IPS DF 4.7 (cell line): ENCODE results near the gene TRIM45.
"Not testable (repeated sequence)": the region's sequence is repeated elsewhere in the genome, so short reads cannot be mapped to it uniquely, and the experiment has no call there.

Source experiments
- DNase-seq: peaks from one replicate; pipeline ENCODE4 v3.0.0-alpha.2; 2013; ENCODE audit warnings: low spot score; ENCODE audit errors: extremely low read depth

TRIM45 gene

DNA sequence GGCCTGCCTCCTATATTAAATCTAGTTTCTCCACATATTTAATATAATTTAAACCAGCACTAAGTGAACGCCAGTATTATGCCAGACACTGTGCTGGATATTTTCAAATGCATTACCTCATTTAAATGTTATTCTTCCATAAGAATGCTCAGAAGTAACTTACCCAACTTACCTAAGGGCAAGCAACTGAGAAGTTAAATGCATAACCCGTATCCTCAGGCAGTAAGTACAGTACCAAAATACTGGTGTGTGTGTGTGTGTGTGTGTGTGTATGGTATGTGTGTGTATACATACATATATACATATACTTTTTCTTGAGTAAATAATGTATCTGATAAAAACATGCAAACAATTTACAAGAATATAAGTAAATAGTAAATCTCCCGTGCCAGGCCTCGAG, 9.0 kb upstream of the TRIM45 start:
- DNase-seq: no peak

DNA sequence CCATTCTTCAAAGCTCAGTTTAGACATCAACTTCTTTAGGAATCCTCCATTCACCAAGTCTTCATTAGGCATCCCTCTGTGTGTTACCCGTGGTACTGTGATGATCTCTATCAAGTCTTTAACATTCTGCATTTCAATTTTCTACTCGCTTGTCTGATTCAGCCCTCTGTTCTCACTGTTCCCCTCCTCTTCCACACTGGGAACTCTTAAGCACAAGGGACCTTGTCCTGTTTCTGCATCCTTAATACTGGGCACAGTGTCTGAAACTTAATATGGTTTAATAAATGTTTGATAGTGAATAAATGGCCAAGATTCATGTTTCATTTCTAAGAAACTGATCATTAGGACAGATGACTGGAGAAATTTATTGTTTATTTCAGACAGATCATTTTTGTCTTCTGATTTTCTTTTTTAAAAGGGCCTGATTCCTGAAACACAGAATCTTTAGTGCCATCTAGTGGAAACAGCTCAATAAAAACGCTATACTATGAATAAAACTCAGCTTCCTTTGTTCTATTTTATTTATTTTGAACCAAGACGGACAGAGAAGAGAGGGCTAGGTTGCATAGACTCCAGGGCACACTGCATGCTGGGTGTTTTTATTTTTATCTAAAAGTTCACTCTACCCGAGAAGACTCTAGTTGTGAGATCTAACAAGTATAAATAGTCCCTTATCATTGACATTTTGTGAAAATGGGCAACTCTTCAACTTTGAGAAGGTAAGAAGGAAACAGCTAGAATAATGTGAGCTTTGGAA, 7.0 kb upstream of the TRIM45 start:
- no peak for DNase-seq

DNA sequence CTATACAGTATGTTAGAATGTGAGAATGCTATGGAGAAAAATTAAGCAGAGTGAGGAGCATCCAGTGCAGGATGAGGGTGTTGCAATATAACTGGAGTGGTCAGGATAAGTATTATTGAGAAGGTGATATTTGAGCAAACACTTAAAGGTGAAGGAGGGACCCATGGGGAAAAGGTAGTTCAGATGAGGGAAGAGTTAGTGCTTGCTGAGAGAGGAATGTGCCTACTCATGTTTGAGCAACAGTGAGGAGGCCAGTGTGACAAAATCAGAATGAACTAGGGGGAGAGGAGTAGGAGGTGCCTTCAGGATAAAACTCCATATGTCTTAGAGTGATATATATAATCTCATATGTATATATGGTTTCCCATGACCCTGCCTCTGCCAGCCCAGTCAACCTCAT, 6.2 kb upstream of the TRIM45 start:
- DNase-seq: no peak

GRCh38 chr1:117124661-117125060, 3.1 kb upstream of the TRIM45 start:
- DNase-seq: no peak

DNA sequence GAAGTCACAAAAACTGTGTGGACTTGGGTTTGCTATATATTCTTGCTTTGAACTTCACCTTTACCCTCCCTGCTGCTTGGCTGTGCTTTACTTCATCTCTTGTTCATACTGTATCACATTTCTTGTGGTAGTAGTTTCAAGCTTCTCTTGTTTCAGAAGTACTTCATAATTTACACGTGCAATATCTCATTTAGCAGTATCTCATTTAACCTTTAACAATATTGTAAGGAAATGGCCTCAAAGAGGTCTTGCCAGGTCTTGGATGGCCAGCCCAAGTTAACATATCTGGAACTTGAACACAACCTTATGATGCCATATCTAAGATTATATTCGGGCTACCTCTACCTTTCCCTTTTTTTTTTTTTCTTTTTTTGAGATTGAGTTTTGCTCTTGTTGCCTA, 1.7 kb upstream of the TRIM45 start:
- DNase-seq: no peak

DNA sequence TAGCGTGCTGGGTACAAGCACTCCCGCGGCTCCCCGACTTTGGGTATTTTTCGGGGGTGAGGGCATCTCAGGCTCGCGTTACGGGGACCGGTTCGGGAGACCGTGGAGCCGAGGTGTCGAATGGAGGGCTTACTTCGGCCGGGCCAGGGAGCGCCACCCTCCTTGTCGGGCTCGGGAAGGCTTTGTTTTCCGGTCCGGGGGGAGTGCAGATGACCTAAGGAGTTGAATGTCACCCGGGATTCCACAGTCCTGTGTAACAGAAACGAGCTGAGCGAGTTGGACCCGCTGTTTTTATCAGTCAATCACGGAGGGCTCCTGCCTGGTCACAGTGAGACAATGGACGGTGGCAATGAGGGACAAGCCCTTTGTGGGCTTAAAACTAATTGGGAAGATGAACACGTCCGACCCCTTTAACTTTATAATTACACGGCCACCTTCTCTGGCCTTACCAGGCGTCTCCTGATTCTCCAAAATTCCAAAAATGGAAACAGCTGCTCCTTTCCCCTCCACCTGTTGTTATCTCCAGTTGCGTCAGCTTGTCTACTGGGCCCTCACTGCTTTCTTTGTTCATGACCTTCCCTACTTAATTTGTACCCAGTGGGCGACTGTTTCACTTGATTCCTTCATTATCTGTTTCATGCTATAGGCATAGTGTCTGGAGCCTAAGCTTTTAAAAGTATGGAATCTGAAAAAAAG, 929 bp upstream of the TRIM45 start:
- no peak for DNase-seq

- no peak for DNase-seq
These were observed 568 bp downstream of the TRIM45 start for GRCh38 chr1:117120774-117121588.

DNA sequence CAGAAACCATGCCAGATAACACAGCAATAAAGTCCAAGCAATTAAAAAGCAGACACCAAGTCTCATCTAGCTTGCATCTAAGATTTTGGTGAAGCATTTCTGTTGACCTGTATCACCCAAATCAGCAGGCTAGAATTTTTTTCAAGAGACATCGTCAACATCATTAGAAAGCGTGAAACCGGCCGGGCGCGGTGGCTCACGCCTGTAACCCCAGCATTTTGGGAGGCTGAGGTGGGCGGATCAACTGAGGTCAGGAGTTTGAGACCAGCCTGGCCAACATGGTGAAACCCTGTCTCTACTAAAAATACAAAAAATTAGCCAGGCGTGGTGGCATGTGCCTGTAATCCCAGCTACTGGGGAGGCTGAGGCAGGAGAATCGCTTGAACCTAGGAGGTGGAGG, 2.4 kb downstream of the TRIM45 start:
- not testable (repeated sequence) for DNase-seq

- no peak for DNase-seq
These were observed 3.4 kb downstream of the TRIM45 start for GRCh38 chr1:117118137-117118536.

DNA sequence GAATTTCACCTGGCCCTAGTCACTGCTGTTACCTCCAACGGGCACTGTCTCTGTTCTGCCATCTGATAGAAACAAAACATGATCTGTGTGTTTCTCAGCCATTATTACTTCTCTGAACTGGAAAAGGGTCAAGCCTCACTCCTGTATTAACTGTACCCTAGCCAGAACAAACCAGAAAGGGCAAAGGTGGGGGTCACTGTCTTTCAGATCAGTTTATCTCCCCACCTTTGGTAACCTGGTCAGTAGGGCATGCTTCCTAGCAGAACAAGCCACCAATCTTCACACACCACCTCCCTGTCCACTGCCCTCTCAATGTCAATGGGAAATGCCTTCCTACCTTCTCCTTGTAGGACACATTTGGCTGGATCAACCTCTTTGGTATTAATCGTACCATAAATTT, 3.9 kb downstream of the TRIM45 start:
- DNase-seq: no peak

DNA sequence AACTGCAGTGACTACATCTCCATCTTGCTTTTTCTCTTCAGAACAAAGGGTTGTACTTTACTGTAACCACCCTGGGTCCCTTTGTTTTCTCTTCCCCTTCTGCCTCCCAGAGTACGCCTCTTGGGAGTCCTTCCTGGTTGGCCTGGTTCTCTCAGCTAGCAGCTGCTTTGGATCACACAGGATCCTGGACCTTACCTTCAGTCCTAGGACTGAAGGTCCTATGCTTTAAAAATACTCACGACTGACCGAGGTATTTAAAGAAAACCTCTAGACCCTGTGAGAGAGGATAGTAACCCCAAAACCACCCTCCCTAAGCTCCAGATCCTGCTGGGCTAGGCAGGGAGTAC, 4.8 kb downstream of the TRIM45 start:
- no peak for DNase-seq

DNA sequence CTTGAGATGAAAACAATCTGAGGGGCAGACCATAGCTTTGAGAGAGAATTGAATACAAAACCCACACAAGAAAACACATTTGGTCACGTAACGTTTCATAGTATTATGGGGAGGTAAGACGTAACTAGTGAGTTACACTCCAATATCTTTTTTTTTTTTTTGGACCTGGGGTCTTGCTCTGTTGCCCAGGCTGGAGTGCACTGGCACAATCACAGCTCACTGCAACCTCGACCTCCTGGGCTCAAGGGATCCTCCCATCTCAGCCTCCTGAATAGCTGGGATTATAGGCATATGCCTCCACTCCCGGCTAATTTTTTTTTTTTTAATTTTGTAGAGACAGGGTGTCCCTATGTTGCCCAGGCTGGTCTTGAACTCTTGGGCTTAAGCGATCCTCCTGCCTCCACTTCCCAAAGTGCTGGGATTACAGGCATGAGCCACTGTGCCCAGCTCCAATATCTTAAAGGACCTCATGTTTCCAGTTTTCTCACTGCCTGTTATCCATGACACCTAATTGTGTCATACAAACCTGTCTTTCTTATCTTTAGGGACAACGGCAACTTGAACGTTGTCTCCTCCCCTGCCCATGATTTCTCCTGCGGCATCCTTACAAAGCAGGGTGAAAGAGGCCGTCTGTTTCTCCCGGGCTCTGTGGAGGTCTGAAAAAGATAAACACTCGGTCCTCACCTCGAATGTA, 5.3 kb downstream of the TRIM45 start:
- no peak for DNase-seq

- DNase-seq: no peak
These were observed 6.7 kb downstream of the TRIM45 start for GRCh38 chr1:117114877-117115276.

DNA sequence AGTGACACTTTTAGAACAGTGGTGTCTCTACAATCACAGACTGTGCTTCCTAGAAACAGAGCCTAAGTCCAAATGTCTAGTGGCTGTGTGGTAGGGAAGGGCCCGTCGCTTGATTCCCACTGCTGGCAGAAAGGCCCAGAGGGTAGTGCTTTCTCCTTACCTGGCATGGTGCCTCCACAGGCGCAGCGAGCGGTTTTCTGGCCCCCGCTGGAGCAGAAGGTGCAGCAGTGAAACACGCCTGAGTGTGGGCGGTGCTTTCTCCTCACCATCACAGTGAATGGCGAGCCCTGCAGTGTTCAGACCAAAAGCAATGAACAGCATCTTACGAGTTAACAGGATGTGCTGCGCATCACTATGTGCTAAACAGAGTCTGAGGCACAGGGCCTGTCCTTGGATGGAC, 8.3 kb downstream of the TRIM45 start:
- no peak for DNase-seq

GRCh38 chr1:117112047-117112717, 9.4 kb downstream of the TRIM45 start:
- no peak for DNase-seq

DNA sequence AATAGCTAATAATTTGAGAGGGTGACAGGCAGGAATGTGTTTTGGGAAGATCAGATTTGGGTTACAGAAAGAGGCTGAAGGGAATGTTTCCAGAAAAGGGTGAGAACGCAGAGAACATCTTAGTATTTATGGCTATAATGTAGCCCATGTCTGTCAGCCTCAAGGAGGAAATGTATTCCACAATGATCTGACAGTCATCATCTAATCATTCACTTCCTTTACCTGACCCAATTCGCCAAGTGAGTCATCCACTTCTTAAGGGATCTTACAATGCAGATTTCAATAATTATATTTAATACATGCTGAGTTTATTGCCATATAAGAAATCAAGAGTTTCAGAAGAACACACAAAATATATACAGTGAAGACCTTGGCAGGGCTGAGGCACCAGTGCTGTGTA, 10.8 kb downstream of the TRIM45 start:
- DNase-seq: no peak

GRCh38 chr1:117107364-117107763, 14.2 kb downstream of the TRIM45 start:
- DNase-seq: no peak

GRCh38 chr1:117106478-117106877, 15.1 kb downstream of the TRIM45 start:
- DNase-seq: no peak

- DNase-seq: no peak
These were observed 15.8 kb downstream of the TRIM45 start for GRCh38 chr1:117105722-117106121.

DNA sequence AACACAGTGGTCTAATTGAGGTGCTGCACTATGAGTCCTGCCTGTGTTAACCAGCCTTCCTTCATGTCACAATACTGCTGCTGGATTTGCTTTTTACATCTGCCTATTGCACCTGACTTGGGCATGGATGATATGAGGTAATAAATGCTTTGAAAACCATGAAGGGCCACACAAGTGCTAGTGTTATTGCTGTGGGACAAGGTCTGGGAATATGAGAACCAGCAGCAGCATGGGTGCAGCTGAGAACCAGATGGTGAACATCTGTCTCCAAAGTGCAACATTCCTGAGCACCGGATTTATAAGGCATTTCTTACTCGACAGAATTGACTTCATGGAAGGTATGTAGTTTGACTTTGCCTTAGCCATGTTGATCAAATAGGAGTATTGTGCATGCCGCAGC, 16.6 kb downstream of the TRIM45 start:
- no peak for DNase-seq

- not testable (repeated sequence) for DNase-seq
These were observed 19.7 kb downstream of the TRIM45 start for GRCh38 chr1:117101858-117102257.
